ENCODE results near the gene CYP1B1.
"Not testable (repeated sequence)": the region's sequence is repeated elsewhere in the genome, so short reads cannot be mapped to it uniquely, and the experiment has no call there.

The CYP1B1 gene

GRCh38 chr2:38032946-38033345 is 43.0 kb downstream of the CYP1B1 start:
- no peak for DNase-seq
- ATAC-seq, result no peak

DNA sequence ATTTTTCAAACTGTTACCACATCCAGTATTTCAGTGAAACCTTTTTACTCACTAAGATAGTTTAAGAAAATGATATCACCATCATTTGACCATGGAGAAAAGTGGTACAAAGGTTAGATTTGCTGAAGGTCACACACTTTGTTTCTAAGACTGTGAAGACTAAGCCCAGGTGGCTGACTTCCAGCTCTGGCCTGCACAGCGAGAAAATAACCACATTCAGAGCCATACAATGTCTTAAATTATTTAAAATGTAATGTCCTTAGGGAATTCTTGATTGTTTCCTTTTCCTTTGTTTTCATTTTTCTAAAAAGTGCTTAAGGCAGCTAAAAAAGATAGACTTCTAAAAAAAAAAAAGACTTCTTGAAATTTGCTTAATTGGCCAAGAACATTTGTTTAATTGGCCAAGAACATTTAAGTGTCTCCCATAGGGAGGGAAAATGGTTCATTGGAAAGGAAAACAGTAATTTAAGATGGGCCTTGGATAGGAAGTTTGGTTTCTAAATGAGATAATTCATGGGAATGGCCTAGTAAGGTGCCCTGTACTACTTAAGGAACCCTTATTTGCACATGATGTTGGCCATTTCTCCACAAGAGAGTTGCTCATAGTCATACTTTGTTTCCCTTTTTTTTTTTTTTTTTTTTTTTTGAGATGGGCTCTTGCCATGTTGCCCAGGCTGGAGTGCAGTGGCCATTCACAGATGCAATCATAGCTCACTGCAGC is 45.2 kb downstream of the CYP1B1 start:
- DNase-seq (no peak), ATAC-seq (no peak)

GRCh38 chr2:38029512-38029911 is 46.4 kb downstream of the CYP1B1 start:
- no peak for ATAC-seq
- no peak for DNase-seq

DNA sequence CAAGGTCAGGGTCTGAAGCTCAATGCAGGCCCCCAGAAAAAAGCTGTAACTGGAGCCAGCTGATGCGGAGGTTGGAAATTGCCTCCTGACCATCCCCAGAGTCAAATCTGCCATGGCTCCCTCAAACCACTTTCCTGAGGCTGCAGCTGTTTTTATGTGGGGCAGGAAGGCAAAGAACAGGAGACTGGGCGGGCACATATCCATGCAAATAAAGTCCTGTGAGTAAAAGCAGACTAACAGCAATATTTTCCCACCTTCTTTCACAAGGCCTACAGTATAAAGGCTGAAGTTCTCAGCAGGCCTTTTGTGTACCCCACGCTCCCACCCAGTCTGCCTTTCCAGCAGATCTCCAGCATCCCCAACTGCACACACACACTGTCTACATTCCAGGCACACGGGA is 47.1 kb downstream of the CYP1B1 start:
- ATAC-seq (no peak), DNase-seq (no peak)

GRCh38 chr2:38026846-38027245 is 49.1 kb downstream of the CYP1B1 start:
- ATAC-seq, result no peak
- DNase-seq, result no peak

DNA sequence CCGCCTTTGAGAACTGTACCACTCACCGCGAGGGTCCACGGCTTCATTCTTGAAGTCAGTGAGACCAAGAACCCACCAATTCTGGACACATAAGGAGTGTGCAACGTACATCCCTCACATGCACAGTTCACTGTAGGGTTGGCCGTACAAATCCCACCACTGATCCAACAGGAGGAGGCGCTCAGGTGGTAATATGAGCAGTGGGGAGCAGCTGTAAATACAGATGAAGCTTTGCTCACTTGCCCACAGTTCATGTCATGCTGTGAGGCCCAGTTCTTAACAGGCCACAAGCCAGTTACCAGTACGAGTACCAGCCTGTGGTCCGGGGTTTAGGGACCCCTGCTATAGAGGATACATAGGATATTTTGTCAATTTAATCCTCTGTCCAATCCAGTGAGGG is 54.4 kb downstream of the CYP1B1 start:
- DNase-seq, result no peak
- ATAC-seq, result no peak

DNA sequence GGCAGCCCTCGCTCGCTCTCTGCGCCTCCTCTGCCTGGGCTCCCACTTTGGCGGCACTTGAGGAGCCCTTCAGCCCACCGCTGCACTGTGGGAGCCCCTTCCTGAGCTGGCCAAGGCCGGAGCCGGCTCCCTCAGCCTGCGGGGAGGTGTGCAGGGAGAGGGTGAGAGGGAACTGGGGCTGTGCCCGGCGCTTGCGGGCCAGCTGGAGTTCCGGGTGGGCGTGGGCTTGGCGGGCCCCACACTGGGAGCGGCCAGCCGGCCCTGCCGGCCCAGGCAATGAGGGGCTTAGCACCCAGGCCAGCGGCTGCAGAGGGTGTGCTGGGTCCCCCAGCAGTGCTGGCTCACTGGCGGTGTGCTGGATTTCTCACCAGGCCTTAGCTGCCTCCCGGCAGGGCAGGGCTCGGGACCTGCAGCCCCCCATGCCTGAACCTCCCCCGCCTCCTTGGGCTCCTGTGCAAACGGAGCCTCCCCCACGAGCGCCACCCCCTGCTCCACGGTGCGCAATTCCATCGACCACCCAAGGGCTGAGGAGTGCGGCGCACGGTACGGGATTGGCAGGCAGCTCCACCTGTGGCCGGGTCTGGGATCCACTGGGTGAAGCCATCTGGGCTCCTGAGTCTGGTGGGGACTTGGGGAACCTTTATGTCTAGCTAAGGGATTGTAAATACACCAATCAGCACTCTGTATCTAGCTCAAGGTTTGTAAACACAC is 55.4 kb downstream of the CYP1B1 start:
- not testable (repeated sequence) for ATAC-seq, DNase-seq

- DNase-seq, result no peak
- ATAC-seq, result no peak
These were observed 58.1 kb downstream of the CYP1B1 start for GRCh38 chr2:38017836-38018235.

Measured in stimulated activated naive CD8-positive, alpha-beta T cell treated with anti-CD3 and anti-CD28 coated beads, Interleukin-15, Interleukin-2, amounts not matched to agents 100 U/mL and 50 U/mL, for 24 hours (primary cell).